GM12873 (cell line): Measurements from ENCODE around the gene GPC6.

Experiments used
- TF ChIP-seq, protein P1 (sequence below): IDR thresholded peaks from 2 replicates; pipeline ENCODE4 v1.5.1; 2012; ENCODE audit warnings: low read depth, mild to moderate bottlenecking, moderate library complexity, low read length, control low read depth; ENCODE audit not compliant: insufficient read depth; ENCODE audit errors: missing control alignments

Gene GPC6

DNA sequence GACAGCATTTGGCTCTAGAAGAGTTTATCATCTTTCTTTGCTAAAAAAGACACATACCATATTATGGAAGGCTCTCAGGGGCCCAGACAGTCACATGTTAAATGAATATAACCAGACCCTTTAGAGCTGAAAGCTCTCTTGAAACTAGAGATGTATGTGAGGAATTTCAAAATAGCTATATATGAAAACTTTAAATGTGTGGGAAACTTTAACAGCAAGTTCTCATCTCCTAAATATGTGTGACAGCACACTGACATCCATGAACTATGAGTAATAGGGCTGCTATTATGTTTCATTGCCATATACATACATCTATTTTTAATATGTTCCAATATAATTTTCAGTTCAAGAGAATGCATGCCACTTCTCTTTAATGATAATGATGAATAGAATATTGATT lies 509.5 kb downstream of the GPC6 start:
- TF ChIP-seq, protein P1, sequence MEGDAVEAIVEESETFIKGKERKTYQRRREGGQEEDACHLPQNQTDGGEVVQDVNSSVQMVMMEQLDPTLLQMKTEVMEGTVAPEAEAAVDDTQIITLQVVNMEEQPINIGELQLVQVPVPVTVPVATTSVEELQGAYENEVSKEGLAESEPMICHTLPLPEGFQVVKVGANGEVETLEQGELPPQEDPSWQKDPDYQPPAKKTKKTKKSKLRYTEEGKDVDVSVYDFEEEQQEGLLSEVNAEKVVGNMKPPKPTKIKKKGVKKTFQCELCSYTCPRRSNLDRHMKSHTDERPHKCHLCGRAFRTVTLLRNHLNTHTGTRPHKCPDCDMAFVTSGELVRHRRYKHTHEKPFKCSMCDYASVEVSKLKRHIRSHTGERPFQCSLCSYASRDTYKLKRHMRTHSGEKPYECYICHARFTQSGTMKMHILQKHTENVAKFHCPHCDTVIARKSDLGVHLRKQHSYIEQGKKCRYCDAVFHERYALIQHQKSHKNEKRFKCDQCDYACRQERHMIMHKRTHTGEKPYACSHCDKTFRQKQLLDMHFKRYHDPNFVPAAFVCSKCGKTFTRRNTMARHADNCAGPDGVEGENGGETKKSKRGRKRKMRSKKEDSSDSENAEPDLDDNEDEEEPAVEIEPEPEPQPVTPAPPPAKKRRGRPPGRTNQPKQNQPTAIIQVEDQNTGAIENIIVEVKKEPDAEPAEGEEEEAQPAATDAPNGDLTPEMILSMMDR = no peak

DNA sequence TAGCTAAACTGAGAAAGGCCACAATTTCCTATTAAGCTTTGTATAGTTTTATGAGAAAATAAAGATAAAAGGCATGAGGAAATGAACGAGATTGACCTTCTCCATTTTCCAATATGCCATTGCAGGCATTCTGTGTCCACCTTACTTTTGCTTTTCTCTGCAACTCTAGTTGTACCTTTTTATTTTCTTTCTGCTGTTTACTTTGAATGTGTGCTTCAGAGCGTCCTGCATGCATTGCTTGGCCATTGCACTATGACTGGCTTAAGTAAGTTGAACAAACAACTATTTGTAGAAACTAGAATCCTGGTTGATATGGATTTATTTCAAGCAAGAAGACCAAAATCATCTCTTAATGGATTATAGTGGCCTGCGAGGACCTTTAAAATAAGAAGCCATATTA lies 510.3 kb downstream of the GPC6 start:
- TF ChIP-seq, protein P1 = no peak

DNA sequence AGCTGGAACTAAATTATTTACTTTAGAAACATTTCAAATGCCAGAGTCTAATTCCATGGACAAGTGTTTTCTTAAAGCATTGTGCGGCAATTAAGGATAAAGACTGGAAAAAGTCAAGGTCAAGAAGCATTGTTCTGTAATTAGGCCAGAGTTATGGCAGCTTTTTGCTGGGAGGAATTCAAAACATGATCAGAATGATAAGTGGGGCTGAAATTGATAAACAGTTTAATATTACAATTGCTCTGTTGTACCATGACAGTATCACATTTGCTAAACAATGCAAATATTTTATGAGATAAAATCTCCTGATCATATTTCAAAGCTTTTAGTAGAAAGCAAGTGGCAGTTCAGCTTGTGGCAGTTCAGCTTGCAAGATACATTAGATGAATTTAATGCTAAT lies 513.7 kb downstream of the GPC6 start:
- TF ChIP-seq, protein P1 = no peak

DNA sequence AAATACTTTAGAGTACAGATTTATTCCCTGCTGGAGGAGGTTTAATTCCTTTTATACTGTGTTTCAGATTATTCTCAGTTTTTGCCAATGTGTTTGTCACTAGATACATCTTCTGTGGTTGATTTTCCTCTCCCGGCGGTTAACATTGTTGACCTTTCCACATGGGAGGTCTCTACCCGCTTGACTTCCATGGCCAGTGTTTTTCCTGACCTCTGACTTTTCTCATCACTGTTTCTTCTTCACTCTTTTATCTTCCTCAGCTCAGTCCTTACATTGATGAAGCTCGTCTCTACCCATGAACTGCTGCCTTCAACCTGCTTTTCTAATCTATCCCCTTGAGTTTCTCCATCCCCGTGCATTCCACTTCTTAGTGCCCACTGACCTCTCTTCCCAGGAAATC lies 517.4 kb downstream of the GPC6 start:
- TF ChIP-seq, protein P1 = no peak

DNA sequence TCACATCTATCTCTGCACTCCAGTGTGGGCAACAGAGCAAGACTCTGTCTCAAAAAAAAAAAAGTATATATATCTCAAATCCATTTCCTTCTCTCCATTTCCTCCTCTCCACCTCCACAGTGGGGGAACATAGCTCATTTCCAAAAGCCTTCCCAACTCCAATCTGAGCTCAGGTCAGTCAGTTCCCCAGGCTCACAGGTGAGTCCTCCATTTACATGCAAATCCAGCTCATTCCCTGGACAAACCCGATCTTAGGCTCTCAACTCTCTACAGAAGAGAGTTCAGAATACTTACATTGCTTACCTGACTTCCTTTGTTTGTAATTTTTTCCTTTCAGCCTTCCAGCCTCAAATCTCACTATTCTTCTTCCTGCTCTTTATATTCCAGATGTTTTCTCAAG lies 518.3 kb downstream of the GPC6 start:
- TF ChIP-seq, protein P1 = no peak

DNA sequence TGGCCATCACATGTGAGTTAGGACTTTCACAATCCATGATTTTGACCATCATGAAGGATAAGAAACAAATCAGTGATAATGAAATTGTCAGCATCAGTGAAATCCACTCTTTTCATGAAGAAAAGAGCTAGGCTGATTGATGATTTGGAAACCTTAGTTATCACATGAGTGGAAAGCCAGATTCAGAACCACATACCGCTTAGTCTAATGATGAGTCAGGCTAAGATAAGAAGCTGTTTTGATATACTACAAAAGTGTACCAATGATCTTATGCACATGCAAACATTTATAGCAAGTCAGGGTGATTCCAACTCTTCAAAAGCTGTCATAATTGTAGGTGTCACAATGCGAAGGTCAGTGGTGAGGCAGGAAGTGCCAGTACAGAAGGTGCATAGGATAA lies 519.3 kb downstream of the GPC6 start:
- TF ChIP-seq, protein P1 = no peak

DNA sequence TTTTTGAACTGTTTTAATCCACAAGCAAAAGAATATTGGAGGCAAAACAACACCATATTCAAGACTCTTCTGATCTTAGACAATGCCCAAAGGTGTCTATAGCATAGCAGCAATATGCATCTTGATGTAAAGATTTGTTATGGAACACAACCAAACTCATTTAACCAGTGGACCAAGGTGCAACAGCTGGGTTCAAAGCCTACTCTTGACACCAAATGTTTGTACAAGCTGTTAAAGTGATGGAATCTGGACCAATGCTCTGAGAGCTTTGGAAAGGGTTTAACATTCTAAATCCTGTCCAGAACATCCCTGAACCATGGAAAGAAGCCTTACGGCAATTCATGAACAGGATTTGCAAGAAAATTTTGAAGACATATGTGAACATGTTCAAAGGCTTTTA lies 520.0 kb downstream of the GPC6 start:
- TF ChIP-seq, protein P1 = no peak
